ENCODE results near the gene TTC39C.
A peak's percentile ranks its signal among the peaks of the same experiment; 100 is the strongest.

TTC39C gene

GRCh38 chr18:23990474-23991410, 23.8 kb upstream of the TTC39C start:
- no peak for DNase-seq (ENCODE audit: low read depth, low spot score)
- no peak overlapping the region for H3K4me3 ChIP-seq (ENCODE audit: low read length)

GRCh38 chr18:23992089-23992940, 22.2 kb upstream of the TTC39C start:
- no peak overlapping the region for H3K4me3 ChIP-seq (ENCODE audit: low read length)
- DNase-seq (ENCODE audit: low read depth, low spot score): no peak

- H3K4me3 ChIP-seq (ENCODE audit: low read length): no peak overlapping the region
- DNase-seq (ENCODE audit: low read depth, low spot score): no peak
These were observed 21.6 kb upstream of the TTC39C start for GRCh38 chr18:23992941-23993280.

- no peak overlapping the region for H3K4me3 ChIP-seq (ENCODE audit: low read length)
- no peak for DNase-seq (ENCODE audit: low read depth, low spot score)
These were observed 20.1 kb upstream of the TTC39C start for GRCh38 chr18:23994361-23994902.

DNA sequence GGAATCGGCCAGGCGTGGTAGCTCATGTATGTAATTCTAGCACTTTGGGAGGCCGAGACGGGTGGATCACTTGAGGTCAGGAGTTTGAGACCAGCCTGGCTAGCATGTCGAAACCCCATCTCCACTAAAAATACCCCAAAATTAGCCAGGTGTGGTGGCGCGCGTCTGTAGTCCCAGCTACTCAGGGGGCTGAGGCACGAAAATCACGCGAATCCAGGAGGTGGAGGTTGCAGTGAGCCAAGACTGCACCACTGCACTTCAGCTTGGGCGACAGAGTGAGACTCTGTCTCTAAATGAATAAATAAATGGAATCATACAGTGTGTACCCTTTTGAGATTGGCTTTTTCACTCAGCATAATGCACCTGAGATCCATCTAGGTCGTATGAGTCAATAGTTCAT, 19.4 kb upstream of the TTC39C start:
- DNase-seq (ENCODE audit: low read depth, low spot score): no peak
- no peak overlapping the region for H3K4me3 ChIP-seq (ENCODE audit: low read length)

DNA sequence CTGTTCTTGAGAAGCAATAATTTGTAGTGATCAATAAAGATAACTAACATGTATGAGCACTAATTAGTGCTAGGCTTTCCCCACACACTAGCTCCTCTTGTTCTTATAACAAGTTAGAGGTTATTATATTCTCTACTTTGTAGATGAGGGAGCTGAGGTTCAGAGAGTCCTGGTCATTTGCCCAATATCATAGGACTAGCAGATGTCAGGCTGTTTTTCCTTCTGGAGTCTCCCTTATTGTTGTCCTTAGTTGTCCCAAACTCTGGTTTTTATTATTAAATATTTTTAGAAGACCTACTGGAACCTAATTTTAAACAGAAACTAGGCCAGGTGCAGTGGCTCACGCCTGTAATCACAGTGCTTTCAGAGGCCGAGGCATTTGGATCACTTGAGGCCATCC, 16.5 kb upstream of the TTC39C start:
- H3K4me3 ChIP-seq (ENCODE audit: low read length): no peak overlapping the region
- no peak for DNase-seq (ENCODE audit: low read depth, low spot score)

DNA sequence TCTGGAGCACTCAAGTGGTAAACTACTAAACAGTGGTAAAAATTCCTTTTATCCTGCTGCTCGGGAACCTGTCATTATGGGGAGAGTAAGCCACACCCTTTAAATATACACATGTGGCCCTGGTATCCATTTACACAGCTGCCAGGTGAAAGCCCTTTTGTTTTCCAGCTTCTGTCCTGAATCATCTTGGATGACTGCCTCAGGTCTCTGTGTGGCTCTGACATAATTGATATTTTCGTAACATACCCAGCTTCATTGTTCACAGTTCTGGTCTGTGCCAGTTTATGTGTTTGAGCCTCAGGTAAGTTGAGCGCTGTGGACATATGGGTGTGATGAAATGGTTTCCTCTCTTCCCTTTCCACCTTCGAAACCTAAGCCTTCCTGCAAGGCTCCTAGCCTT, 15.7 kb upstream of the TTC39C start:
- DNase-seq (ENCODE audit: low read depth, low spot score): no peak
- no peak overlapping the region for H3K4me3 ChIP-seq (ENCODE audit: low read length)

- no peak overlapping the region for H3K4me3 ChIP-seq (ENCODE audit: low read length)
- DNase-seq (ENCODE audit: low read depth, low spot score): no peak
These were observed 13.7 kb upstream of the TTC39C start for GRCh38 chr18:24000613-24001490.

DNA sequence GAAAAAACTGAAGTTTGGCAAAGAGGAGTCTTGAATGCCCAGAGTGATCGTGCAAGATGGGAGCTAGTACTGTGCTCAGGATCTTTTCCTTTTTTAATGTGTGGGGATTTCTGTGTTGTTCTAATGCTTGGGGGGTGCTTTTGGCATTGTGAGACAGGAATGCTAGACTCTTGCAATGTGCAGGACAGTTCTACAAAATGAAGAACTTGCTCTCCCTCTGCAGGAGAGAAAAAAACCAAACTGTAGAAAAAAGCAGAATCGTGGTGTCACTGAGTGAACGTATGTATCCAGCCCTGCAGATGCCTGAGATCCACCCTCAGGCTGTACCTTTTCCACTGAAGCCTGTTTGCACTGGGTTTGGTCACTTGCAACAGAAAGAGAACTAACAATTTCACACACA, 12.1 kb upstream of the TTC39C start:
- no peak overlapping the region for H3K4me3 ChIP-seq (ENCODE audit: low read length)
- no peak for DNase-seq (ENCODE audit: low read depth, low spot score)

- H3K4me3 ChIP-seq (ENCODE audit: low read length): no peak overlapping the region
- no peak for DNase-seq (ENCODE audit: low read depth, low spot score)
These were observed 11.3 kb upstream of the TTC39C start for GRCh38 chr18:24003288-24003687.

DNA sequence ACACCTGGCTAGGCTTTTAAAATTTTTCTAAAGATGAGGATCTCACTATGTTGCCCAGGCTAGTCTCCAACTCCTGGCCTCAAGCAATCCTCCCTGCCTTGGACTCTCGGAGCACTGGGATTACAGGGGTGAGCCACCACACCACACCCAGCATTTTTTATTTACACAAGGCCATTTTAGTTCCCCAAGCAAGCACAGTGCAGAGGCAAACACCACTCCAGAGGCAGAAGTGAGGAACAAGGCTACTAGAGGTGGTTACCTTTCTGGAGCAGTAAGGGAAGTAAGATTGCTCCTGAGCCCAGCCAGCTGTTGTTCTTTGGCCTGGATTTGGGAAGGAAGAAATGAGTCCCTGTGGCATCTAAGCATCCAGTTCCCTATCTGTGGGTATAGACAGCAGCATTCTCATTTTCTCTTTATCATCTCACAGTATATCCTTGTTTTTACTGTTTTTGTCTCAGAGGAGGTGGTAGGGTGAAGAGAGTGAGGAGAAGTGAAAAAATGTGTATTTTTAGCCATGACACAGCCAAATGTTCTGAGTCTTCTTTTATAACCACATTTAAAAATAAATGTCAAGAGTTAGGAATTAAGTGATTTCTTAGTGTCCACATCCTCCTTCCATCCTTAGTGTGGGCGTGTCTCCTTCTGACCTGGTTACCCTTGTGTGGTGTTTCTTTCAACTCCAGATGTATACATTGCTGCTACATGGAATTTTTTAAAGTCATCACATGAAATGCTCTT, 10.5 kb upstream of the TTC39C start:
- H3K4me3 ChIP-seq (ENCODE audit: low read length): no peak overlapping the region
- no peak for DNase-seq (ENCODE audit: low read depth, low spot score)

- no peak overlapping the region for H3K4me3 ChIP-seq (ENCODE audit: low read length)
- no peak for DNase-seq (ENCODE audit: low read depth, low spot score)
These were observed 7.7 kb upstream of the TTC39C start for GRCh38 chr18:24006712-24007313.

- no peak for DNase-seq (ENCODE audit: low read depth, low spot score)
- no peak overlapping the region for H3K4me3 ChIP-seq (ENCODE audit: low read length)
These were observed 5.3 kb upstream of the TTC39C start for GRCh38 chr18:24009246-24009645.

DNA sequence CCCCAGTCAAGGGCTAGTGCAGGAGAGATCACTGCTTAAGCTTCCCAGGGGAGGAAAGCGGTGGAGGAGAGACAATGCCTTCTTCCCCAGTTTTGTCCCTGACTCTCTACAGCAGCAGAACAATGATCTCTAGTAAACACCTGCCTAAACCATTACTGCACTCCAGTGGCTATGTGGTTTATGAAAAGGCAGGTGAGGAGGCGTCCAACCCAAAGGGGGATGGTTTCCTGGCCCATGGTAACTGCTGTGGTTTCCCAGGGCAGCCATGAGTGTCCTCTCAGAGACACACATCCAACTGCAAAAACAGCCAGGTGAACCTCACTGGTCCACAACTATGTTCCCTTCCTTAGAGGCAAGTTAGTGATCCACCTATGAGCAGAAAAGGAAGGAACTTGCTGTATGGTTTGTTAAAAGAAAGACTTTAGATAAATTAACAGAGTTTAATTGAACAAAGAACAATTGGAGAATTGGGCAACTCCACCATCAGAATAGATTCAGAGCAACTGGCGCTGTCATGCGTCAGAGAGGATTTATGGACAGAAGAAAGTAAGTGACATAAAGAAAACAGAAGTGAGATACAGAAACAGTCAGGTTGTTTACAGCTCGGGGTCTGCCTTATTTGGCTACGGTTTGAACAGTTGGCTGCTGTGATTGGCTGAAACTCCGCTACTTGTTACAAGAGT, 4.8 kb upstream of the TTC39C start:
- peak; percentile 69 for DNase-seq (ENCODE audit: low read depth, low spot score)
- no peak overlapping the region for H3K4me3 ChIP-seq (ENCODE audit: low read length)

DNA sequence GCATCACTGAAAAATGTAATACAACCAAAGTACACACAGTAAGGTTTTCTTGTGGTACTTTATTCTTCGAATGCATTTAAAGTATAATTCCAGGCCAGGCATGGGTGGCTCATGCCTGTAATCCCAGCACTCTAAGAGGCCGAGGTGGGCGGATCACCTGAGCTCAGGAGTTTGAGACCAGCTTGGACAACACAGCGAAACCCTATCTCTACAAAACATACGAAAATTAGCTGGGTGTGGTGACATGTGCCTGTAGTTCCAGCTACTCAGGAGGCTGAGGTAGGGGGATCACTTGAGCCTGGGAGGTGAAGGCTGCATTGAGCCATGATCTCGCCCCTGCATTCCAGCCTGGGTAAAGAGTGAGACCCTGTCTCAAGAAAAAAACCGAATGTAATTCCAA, 3.9 kb upstream of the TTC39C start:
- H3K4me3 ChIP-seq (ENCODE audit: low read length): no peak overlapping the region
- no peak for DNase-seq (ENCODE audit: low read depth, low spot score)

DNA sequence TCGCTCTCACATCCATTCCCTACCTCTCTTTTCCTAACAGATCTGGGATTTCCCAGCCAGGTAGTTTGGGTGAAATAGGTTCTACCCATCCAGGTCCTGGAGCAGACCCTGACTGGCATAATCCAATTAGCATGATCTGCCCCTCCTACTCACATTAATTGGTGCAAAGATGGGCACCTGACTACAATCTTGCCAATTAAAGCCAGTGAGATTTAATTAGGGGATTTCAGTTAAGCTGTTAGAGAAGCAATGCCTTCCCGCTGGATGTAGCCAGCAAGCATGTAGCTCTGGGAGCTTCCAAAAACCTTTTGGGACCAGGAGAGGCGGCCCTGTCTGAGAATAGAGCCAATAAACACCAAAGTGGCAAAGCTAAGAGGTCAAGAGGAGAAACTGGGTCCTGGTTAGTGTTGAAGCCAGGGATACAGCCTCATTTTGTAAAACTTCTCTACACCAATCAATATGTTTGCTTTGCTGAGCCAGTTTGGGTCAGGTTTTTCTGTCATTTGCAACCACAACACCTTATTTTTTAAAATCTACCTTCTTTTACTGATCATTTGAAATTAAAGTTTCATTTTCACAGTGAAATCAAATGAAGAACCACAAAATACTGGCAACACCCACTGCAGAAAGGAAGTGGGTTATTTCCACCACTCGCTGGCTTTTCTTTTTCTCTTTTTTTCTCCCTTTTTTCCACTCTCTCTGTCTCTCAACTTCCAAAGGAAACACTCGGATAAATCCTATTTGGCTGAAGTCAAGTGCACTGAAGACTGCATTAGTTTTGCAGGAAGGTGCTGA, 3.2 kb upstream of the TTC39C start:
- H3K4me3 ChIP-seq (ENCODE audit: low read length): peak overlapping the region; percentile 5; the same call in 1 of the 2 replicates
- DNase-seq (ENCODE audit: low read depth, low spot score): peak; percentile 63

- H3K4me3 ChIP-seq (ENCODE audit: low read length): no peak overlapping the region
- DNase-seq (ENCODE audit: low read depth, low spot score): no peak
These were observed 1.5 kb upstream of the TTC39C start for GRCh38 chr18:24013051-24013450.

Measured in Jurkat, Clone E6-1 (cell line).